Measurements from ENCODE around the gene NUDT2. TPM values are rescaled to one million over a fixed set of nuclear protein-coding genes. Genes with fewer than 3 reads are reported as not detected.

The NUDT2 gene
- total and polyA plus RNA-seq, 2 donors (not counting 1 experiment from before 2014, with no cell fraction given), result 47.1 to 50.8 TPM

DNA sequence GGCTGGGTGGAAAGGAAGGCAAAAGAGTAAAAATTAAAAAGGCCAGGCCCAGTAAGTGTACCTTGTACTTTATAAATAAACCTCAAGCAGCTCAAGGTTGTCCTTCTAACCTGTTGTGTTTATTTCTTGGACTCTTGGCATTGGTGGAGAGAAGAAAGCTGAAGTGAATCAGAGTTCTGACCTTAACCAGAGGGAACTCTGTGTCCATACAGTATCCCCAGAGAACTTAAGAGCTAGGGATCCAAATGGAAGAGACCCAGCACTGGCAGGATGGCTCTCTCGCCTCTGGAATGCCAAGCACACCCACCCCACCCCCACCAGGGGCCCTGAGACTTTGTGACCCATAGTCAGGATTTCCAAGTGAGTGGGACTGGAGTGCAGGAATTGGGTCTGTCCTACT, 14.2 kb downstream of the NUDT2 start:
- no peak overlapping the region for H3K4me3 ChIP-seq (replicated peaks in 1 of 4; ENCODE audit: control extremely low read depth in 1 of 4, insufficient read depth in 1 of 4, low read depth in 3 of 4, low read length in 4 of 4)
- no peaks in the 10 kb centered on the region for H3K4me1 ChIP-seq (ENCODE audit: control insufficient read depth, extremely low read depth, insufficient read depth, low read length)
- TF ChIP-seq, protein P1, sequence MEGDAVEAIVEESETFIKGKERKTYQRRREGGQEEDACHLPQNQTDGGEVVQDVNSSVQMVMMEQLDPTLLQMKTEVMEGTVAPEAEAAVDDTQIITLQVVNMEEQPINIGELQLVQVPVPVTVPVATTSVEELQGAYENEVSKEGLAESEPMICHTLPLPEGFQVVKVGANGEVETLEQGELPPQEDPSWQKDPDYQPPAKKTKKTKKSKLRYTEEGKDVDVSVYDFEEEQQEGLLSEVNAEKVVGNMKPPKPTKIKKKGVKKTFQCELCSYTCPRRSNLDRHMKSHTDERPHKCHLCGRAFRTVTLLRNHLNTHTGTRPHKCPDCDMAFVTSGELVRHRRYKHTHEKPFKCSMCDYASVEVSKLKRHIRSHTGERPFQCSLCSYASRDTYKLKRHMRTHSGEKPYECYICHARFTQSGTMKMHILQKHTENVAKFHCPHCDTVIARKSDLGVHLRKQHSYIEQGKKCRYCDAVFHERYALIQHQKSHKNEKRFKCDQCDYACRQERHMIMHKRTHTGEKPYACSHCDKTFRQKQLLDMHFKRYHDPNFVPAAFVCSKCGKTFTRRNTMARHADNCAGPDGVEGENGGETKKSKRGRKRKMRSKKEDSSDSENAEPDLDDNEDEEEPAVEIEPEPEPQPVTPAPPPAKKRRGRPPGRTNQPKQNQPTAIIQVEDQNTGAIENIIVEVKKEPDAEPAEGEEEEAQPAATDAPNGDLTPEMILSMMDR (conservative IDR thresholded peaks at IDR 0.05 in 1 of 2, IDR thresholded peaks at IDR 0.05 in 1 of 2; ENCODE audit: low read depth in 1 of 2, low read length in 2 of 2), result no peak
- TF ChIP-seq EZH2 (IDR thresholded peaks at IDR 0.05; ENCODE audit: low read length, missing control alignments), result no peak

DNA sequence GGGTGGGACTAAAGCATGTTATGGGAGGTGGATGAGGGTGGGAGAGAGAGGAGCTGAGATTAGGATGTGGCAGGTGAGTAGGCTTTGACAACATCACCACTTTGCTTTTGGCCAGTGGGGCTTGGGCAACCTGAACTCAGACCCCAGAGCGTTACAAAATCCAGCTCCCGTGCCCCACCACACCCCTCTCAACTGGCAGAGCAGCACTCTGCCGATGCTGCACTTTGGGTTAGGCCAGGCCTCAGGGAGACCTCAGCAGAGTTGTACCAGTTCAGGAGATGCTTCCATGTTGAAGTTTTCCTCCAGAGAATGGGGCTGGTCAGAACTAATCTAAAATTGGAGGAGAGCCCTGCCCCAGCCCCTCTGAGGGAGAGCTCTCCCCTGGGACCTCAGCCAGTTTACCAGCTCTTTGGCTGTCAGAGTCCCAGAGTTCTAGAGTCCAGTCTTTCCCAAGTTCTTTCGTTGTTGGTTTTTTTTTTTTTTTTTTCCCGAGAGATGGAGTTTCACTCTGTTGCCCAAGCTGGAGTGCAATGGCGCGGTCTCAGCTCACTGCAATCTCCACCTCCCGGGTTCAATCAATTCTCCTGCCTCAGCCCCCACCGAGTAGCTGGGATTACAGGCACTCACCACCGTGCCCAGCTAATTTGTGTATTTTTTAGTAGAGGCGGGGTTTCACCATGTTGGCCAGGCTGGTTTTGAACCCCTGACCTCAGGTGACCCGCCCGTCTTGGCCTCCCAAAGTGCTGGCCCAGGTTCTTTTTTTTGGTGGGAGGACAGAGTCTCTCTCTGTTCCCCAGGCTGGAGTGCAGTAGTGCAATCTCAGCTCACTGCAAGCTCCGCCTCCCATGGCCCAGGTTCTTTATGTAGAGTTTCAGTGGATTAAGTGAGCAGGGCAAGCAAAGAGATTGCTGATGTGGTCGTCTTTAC, 17.8 kb downstream of the NUDT2 start:
- no peaks in the 10 kb centered on the region for H3K9me3 ChIP-seq (ENCODE audit: control insufficient read depth, insufficient read depth, low read depth, low read length)
- no peak overlapping the region for H3K27ac ChIP-seq (ENCODE audit: insufficient read depth, low read length)
- H3K27me3 ChIP-seq (ENCODE audit: control insufficient read depth, insufficient read depth, low read length), result no peaks in the 10 kb centered on the region
- H4K20me1 ChIP-seq (ENCODE audit: control insufficient read depth, extremely low read depth, insufficient read depth, low read length), result no peaks in the 10 kb centered on the region
- no peaks in the 10 kb centered on the region for H3K79me2 ChIP-seq (ENCODE audit: control insufficient read depth, insufficient read depth, low read length)
- TF ChIP-seq, protein P1 (conservative IDR thresholded peaks at IDR 0.05 in 1 of 2, IDR thresholded peaks at IDR 0.05 in 1 of 2; ENCODE audit: low read depth in 1 of 2, low read length in 2 of 2), result no peak
- no peak for TF ChIP-seq EZH2 (IDR thresholded peaks at IDR 0.05; ENCODE audit: low read length, missing control alignments)
- no peak overlapping the region for H2AFZ ChIP-seq (ENCODE audit: low read length)
- no peak for DNase-seq (ENCODE audit: low read depth in 2 of 2)
- H3K4me2 ChIP-seq (ENCODE audit: extremely low read depth, insufficient read depth, low read length), result no peak overlapping the region
- no peaks in the 10 kb centered on the region for H3K4me1 ChIP-seq (ENCODE audit: control insufficient read depth, extremely low read depth, insufficient read depth, low read length)
- H3K9ac ChIP-seq (ENCODE audit: insufficient read depth, low read length), result no peak overlapping the region
- no peaks in the 10 kb centered on the region for H3K36me3 ChIP-seq (ENCODE audit: control insufficient read depth, insufficient read depth, low read length)
- no peak overlapping the region for H3K4me3 ChIP-seq (replicated peaks in 1 of 4; ENCODE audit: control extremely low read depth in 1 of 4, insufficient read depth in 1 of 4, low read depth in 3 of 4, low read length in 4 of 4)

More for the DNA sequence above, 14.2 kb downstream of the NUDT2 start:
- Histone ChIP-seq H3K9me3 (ENCODE audit: control insufficient read depth, insufficient read depth, low read depth, low read length) (no peaks in the 10 kb centered on the region), H2AFZ (ENCODE audit: low read length) (no peak overlapping the region), H4K20me1 (ENCODE audit: control insufficient read depth, extremely low read depth, insufficient read depth, low read length) (no peaks in the 10 kb centered on the region), H3K27ac (ENCODE audit: insufficient read depth, low read length) (no peak overlapping the region), H3K4me2 (ENCODE audit: extremely low read depth, insufficient read depth, low read length) (no peak overlapping the region), H3K36me3 (ENCODE audit: control insufficient read depth, insufficient read depth, low read length) (peaks cover 3% of the 10 kb centered on the region), H3K27me3 (ENCODE audit: control insufficient read depth, insufficient read depth, low read length) (no peaks in the 10 kb centered on the region), H3K9ac (ENCODE audit: insufficient read depth, low read length) (no peak overlapping the region), H3K79me2 (ENCODE audit: control insufficient read depth, insufficient read depth, low read length) (no peaks in the 10 kb centered on the region)
- no peak for DNase-seq (ENCODE audit: low read depth in 2 of 2)

DNA sequence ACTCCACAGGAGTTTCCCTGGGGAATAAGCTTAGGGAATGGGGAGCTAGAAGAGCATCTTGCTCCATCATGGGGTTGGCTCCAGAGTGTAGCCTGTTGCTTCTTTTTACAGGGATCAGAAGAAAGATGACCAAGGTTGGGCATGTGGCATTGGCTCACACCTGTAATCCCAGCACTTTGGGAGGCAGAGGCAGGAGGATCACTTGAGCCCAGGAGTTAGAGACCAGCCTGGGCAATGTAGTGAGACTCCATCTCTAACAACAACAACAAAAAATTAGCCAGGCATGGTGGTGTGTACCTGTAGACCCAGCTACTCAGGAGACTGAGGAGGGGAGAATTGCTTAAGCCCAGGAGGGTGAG, 18.4 kb downstream of the NUDT2 start:
- no peaks in the 10 kb centered on the region for H4K20me1 ChIP-seq (ENCODE audit: control insufficient read depth, extremely low read depth, insufficient read depth, low read length)
- H3K4me2 ChIP-seq (ENCODE audit: extremely low read depth, insufficient read depth, low read length), result no peak overlapping the region
- no peaks in the 10 kb centered on the region for H3K4me1 ChIP-seq (ENCODE audit: control insufficient read depth, extremely low read depth, insufficient read depth, low read length)
- H3K9me3 ChIP-seq (ENCODE audit: control insufficient read depth, insufficient read depth, low read depth, low read length), result no peaks in the 10 kb centered on the region
- no peaks in the 10 kb centered on the region for H3K79me2 ChIP-seq (ENCODE audit: control insufficient read depth, insufficient read depth, low read length)
- H3K36me3 ChIP-seq (ENCODE audit: control insufficient read depth, insufficient read depth, low read length), result no peaks in the 10 kb centered on the region
- no peak for DNase-seq (ENCODE audit: low read depth in 2 of 2)
- no peak overlapping the region for H3K27ac ChIP-seq (ENCODE audit: insufficient read depth, low read length)
- H3K9ac ChIP-seq (ENCODE audit: insufficient read depth, low read length), result no peak overlapping the region
- H3K4me3 ChIP-seq (replicated peaks in 1 of 4; ENCODE audit: control extremely low read depth in 1 of 4, insufficient read depth in 1 of 4, low read depth in 3 of 4, low read length in 4 of 4), result no peak overlapping the region
- TF ChIP-seq, protein P1 (conservative IDR thresholded peaks at IDR 0.05 in 1 of 2, IDR thresholded peaks at IDR 0.05 in 1 of 2; ENCODE audit: low read depth in 1 of 2, low read length in 2 of 2), result no peak
- no peak for TF ChIP-seq EZH2 (IDR thresholded peaks at IDR 0.05; ENCODE audit: low read length, missing control alignments)
- no peak overlapping the region for H2AFZ ChIP-seq (ENCODE audit: low read length)
- no peaks in the 10 kb centered on the region for H3K27me3 ChIP-seq (ENCODE audit: control insufficient read depth, insufficient read depth, low read length)

Measured in fibroblast of lung (primary cell).